ENCODE results near the gene SEMA6A.

The SEMA6A gene

DNA sequence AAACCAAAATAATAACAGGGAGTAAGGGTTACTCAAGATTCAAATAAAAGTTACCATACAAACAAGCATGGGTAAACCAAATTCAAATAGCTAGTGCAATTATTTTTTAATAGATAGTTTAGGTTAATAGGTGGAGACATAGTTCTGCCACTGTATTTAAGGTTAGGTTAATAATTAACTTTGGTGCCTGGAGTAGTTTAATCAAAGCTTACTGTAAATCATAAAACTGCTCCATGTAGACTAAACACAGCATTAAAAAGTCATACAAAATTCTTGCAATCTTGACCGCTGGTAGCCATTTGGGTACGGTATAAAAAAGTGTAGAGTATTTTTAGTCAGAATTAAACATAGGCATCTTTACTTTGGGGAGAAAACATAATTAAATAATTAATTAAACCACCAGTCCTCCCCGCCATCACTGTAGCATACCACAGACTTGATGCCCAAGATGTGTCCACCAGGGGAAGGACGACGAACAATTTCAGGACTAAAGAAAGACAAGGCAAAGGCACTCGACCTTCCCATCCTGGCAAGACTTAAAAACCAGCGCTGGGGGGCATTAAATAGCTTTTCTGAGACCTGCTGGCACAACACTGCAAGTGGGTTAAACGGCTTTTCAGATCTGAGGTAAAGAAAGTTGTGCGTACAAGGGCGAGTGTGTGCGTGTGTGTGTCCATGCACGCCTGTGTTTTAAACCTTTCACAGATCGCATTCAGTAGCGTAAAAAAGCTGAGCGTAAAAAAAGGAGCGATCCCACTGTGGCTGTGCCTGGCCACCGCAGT is 2.9 kb downstream of the SEMA6A start:
- no peak for TF ChIP-seq POLR2A (IDR thresholded peaks at IDR 0.05; ENCODE audit: low read length)
- TF ChIP-seq GATA1 (IDR thresholded peaks at IDR 0.05; ENCODE audit: low read depth, low read length): no peak
- DNase-seq: no peak

DNA sequence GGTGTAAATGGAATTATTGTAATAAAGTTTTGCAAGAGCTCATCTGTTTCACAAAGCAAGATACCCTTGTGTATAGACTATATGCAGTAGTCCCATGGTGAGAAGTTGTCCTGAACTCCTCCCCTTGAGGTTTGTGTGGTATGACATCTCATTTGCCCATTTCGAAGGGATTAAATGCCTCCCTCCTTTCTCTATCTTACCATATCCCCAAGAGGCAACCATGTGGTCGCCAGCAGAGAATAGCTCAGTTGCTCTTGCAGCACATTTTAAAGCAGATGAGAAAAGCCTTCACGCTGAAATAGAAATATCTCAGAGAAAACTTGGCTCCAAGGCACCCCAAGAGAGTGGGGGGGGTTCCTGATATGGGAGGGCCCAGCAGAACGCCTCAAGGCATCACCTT is 4.6 kb downstream of the SEMA6A start:
- TF ChIP-seq POLR2A (IDR thresholded peaks at IDR 0.05; ENCODE audit: low read length): no peak
- TF ChIP-seq GATA1 (IDR thresholded peaks at IDR 0.05; ENCODE audit: low read depth, low read length): no peak
- DNase-seq: no peak

DNA sequence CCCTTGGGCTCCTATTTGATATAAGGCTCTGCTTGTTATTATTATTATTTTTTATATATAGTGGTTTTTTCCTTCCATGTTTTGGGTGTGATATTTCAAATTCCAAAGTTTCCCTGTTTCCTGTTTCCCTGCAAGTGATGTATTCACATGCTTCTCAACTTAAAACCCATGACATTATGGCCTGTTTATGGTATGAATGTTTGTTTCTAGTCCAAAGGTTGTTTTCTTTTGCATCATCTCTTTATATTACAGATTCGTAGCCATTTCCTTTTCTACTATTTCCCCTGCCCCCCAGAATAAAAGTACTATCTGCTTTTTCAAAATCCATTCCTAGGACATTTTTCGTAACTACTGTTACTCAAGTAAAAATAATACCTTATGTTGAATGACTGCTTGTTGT is 7.5 kb downstream of the SEMA6A start:
- no peak for TF ChIP-seq POLR2A (IDR thresholded peaks at IDR 0.05; ENCODE audit: low read length)
- no peak for TF ChIP-seq GATA1 (IDR thresholded peaks at IDR 0.05; ENCODE audit: low read depth, low read length)
- DNase-seq: no peak

DNA sequence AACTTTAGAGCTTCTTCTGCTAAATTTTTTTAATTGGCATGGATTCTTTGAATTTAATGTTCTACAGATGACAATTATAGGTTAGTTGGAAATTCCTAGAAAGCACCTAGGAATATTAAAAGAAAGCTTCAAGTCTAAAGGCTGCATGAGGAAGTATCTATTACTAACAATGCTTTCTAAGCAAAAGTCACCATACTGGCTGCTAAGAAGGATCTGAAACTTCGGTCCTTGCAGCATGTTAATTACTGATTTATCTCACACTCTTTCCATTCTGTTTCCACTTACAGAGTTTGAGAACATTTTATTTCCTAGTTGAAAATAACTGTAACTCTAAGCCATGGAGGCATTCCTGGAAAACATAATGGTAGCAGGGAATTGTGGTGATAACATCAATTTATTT is 8.4 kb downstream of the SEMA6A start:
- no peak for DNase-seq
- no peak for TF ChIP-seq GATA1 (IDR thresholded peaks at IDR 0.05; ENCODE audit: low read depth, low read length)
- TF ChIP-seq POLR2A (IDR thresholded peaks at IDR 0.05; ENCODE audit: low read length): no peak

DNA sequence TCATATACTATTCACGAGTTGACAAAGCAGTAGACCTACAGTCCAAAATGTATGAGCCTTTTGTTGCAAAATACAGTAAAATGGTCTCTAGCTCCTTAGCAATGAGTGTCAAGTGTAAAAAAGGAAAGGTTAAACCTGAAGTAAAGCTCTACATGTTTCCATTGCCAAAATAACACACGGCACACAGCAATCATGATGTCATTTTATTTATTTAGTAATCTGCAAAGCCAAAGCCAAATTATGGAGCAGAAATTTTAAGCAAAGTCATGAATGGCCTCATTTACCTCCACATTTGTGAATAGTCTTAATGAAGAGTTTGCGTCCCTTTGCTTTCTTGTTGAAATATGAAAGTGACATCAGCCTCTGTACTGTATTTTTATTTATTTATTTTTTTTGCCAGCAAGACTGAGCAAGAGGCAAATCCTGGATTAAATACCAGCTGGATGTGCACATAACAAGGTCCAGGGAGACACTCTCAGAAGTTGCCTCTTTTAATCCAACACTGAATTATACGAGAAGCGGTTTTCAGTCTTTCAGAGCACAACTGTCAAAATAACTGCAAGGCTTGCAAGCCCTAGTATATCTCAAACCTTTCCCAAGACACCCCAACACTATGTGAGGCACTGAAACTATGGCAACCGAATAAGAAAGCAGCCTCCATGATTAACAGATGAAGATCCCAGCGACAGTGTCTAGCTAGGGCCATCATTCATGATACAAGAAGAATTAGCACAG is 9.7 kb downstream of the SEMA6A start:
- TF ChIP-seq GATA1 (IDR thresholded peaks at IDR 0.05; ENCODE audit: low read depth, low read length) (no peak), POLR2A (IDR thresholded peaks at IDR 0.05; ENCODE audit: low read length) (no peak)
- no peak for DNase-seq

DNA sequence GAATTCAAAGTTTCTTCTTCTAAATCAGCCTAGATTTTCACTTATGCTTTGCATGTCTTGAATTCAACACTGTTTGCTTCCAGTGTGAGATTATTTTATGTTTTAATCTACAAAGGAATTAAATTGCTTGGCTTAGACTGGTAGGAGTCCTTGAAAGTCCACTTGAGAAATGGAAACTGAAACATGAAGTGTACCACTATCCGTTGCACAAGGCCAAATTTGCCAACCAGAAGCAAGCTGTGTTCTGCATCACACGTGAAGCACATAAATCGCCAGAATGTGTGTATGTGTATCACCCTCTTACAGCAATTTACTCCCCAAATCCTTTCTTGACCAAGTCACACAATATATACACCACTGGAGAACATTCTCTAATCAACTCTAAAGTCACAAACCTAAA is 10.3 kb downstream of the SEMA6A start:
- DNase-seq: no peak
- TF ChIP-seq GATA1 (IDR thresholded peaks at IDR 0.05; ENCODE audit: low read depth, low read length) (no peak), POLR2A (IDR thresholded peaks at IDR 0.05; ENCODE audit: low read length) (no peak)

DNA sequence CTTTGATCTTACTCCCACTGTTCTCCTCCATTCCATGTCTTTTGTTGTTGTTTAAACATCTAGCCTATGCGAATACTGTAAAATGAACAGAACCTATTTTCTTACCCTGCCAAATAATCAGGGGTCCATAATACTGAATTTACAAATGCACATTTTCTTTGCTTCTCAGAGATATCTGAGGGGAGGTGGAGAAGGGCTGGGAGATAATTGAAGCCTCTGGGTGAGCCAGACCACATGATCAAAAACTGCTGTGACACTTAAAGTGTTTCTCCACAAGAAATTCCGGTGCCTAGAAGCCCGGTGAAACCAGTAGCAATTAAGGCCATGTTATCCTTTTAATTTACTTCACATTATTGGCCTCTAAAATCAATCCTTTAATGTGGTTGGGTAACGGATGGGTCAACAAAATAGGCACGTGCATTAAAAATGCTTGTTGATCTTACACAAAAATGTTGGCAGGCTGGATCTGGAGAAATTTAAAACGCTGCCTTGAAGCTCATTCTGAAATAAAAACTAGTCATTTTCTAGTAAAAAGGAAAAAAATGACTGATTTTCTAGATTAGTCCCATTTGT is 10.8 kb downstream of the SEMA6A start:
- TF ChIP-seq GATA1 (IDR thresholded peaks at IDR 0.05; ENCODE audit: low read depth, low read length) (no peak), POLR2A (IDR thresholded peaks at IDR 0.05; ENCODE audit: low read length) (no peak)
- no peak for DNase-seq

DNA sequence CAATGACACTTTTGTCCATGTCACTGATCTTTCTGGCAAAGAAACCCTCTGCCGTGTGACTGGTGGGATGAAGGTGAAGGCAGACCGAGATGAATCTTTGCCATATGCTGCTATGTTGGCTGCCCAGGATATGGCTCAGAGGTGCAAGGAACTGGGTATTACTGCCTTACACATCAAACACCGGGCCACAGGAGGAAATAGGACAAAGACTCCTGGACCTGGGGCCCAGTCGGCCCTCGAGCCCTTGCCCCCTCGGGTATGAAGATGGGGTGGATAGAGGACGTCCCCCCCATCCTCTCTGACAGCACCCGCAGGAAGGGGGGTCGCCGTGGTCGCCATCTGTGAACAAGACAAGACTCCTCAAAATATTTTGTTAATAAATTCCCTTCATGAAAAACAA is 12.0 kb downstream of the SEMA6A start:
- TF ChIP-seq GATA1 (IDR thresholded peaks at IDR 0.05; ENCODE audit: low read depth, low read length): no peak
- TF ChIP-seq POLR2A (IDR thresholded peaks at IDR 0.05; ENCODE audit: low read length): no peak

DNA sequence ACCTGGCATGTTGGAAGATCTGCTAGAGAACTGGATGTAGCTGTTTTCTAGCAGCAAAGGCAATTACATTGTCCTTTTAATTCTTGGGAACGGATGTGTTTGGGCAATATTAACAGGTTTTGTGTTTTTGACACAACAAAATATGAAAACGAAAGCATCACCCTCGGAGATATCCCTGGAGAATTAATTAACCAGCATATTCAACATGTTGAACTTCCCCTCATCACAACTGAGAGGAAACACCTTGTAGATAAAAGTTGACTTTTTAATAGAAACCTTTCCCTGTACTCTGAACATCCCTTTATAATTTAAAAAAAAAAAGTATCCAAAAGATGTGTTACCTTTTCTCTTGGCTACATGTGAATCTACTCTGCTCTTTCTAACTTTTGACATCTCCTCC is 13.0 kb downstream of the SEMA6A start:
- TF ChIP-seq GATA1 (IDR thresholded peaks at IDR 0.05; ENCODE audit: low read depth, low read length): no peak
- TF ChIP-seq POLR2A (IDR thresholded peaks at IDR 0.05; ENCODE audit: low read length): no peak
- DNase-seq: no peak

More for the DNA sequence above, 12.0 kb downstream of the SEMA6A start:
- DNase-seq: no peak

DNA sequence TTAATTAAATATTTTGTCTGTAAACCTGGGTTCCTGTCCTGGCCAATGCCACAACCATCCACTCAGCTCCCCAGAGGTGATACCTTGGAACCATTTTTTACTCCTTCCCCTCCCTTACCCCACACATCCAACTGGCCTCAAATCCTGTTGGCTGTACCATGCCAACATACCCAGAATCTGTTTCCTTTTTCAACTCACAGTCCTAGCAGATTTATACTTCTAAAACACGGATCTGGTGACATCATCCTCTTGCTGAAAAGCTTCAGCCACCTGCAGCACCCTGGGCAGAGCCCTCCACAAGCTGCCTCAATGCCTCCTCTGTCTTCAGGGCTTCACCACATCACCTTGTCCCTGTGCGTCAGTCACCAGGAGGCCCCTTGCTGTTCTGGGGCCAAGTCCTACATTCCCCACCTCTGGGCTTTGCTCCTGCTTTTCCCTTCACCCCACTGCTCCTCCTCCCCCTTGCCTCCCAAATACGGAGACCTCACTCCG is 14.9 kb downstream of the SEMA6A start:
- DNase-seq: no peak
- TF ChIP-seq POLR2A (IDR thresholded peaks at IDR 0.05; ENCODE audit: low read length) (no peak), GATA1 (IDR thresholded peaks at IDR 0.05; ENCODE audit: low read depth, low read length) (no peak)

DNA sequence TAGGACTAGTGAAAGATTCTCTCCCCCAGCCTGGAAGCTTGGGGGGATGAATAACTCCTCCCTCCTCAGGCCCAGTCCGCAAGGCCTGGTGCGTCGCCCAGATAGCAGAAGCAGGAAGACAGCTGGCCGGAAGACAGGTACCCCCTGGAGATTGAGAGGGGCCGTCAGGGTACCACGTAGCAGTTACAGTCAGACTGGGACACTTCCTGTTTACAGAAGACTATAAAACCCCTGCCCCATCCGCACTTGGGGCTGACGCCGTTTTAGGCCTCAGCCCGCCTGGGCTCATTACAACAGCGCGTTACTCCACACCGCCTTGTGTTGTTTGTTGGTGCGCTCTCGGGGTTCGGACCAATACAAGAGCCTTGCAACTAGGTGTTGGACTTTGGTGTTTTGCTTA is 15.4 kb downstream of the SEMA6A start:
- TF ChIP-seq GATA1 (IDR thresholded peaks at IDR 0.05; ENCODE audit: low read depth, low read length) (no peak), POLR2A (IDR thresholded peaks at IDR 0.05; ENCODE audit: low read length) (no peak)

DNA sequence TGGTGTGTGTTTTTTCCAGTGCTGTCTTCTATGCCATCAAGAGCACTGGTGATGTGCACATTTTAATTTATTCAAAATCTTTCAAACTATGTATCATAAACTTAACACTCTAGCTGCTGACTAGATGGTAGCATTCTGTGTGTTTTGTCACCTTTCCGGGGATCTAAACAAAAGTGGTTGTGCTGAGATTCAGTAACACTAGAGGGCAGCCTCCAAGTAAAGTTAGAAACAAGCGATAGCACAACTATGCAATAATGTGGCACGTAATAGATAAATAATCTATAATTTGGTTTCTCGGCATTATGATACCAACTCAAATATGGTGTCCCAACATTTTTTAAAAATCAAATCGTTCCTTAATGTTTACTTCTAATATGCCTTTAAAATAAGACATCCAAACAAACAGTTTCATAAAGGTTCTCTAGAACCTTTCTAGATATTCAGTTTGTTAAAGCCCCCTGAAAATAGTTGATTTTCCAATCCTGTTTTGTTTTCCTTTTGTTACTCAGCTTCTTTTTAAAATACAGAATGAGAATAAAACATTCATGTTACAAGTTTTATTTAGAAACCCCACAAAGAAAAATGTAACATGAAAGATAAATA is 16.9 kb downstream of the SEMA6A start:
- DNase-seq: peak in 1 of 2 experiments; percentile 6
- TF ChIP-seq GATA1 (IDR thresholded peaks at IDR 0.05; ENCODE audit: low read depth, low read length): no peak
- TF ChIP-seq POLR2A (IDR thresholded peaks at IDR 0.05; ENCODE audit: low read length): no peak

More for the DNA sequence above, 15.4 kb downstream of the SEMA6A start:
- DNase-seq: no peak

DNA sequence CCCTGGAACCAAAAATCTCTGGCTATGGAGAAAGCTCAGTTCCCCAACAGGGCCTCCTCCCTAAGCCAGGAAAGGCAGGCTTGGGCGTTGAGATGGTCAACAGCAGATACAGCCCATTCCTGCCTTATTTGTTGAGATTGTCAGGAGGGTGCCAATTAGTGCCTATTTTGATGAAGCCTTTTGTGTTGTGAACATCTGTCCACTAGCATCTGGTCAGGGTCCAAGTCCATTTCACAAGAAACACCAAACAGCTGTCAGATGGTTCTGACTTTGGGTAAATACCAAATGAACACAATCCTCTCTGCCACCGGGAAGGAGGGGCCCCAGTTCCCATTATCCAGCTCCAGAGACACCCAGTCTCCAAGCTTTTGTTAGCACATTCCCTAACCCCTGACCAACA is 19.9 kb downstream of the SEMA6A start:
- no peak for TF ChIP-seq POLR2A (IDR thresholded peaks at IDR 0.05; ENCODE audit: low read length)
- TF ChIP-seq GATA1 (IDR thresholded peaks at IDR 0.05; ENCODE audit: low read depth, low read length): no peak
- no peak for DNase-seq

DNA sequence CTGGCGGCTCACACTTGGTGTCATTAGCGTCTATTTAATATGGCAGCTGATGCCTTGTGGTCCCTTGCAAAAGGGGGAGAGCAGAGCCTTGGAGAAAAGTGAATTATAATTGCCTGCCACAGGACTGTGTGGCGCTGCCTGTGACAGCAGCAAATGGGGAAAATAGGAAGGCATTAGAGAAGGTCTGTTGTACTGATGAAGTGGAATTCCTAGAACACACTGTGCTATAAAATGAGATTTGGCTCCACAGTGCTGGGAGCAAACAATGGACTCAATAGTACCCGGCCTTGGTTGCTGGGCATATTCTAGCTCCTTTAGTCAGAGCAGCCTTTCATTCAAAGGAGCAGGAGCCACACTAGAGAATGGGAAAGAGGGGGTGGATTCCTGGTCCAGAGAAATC is 21.3 kb downstream of the SEMA6A start:
- DNase-seq: no peak
- no peak for TF ChIP-seq GATA1 (IDR thresholded peaks at IDR 0.05; ENCODE audit: low read depth, low read length)
- TF ChIP-seq POLR2A (IDR thresholded peaks at IDR 0.05; ENCODE audit: low read length): no peak
